HEK293 (cell line): ENCODE results near the gene LRRC46.
A peak's percentile ranks its signal among the peaks of the same experiment; 100 is the strongest.

Experiments used
- CTCF ChIA-PET: fragments of 350-600 bp; formaldehyde crosslinking; extraction: SDS; loops from one replicate; lab custom pipeline; 2021; ENCODE audit warnings: antibody characterized with exemption; lab: Yijun Ruan, JAX
- POLR2A ChIA-PET: fragments of 300-600 bp; formaldehyde crosslinking; extraction: SDS; loops from one replicate; lab custom pipeline; 2020; ENCODE audit warnings: antibody characterized with exemption, inconsistent platforms; lab: Yijun Ruan, JAX
- H3K27ac ChIP-seq: fragments of 200-500 bp; sonication (Bioruptor generic); 2 replicates; pipeline ENCODE4 v1.5.1; 2014; ENCODE audit warnings: low read depth, low read length, control low read depth, inconsistent platforms; ENCODE audit errors: extremely low read depth
- H3K36me3 ChIP-seq, 2 experiments: fragments of 200-500 bp in 1 of 2; sonication (Bioruptor generic) in 1 of 2; 1 replicate in 1 of 2; 2 replicates in 1 of 2; pipeline ENCODE4 v1.5.1; 2014 to 2017; ENCODE audit warnings: inconsistent platforms in 2 of 2, low read length in 2 of 2; ENCODE audit not compliant: control insufficient read depth in 2 of 2, insufficient read depth in 1 of 2
- H3K4me1 ChIP-seq: fragments of 200-500 bp; sonication (Bioruptor generic); 2 replicates; pipeline ENCODE4 v1.5.1; 2014; ENCODE audit warnings: mild to moderate bottlenecking, low read length, inconsistent platforms; ENCODE audit not compliant: control insufficient read depth, insufficient read depth
- H3K4me3 ChIP-seq: 2 replicates; pipeline ENCODE4 v1.5.1; 2011; ENCODE audit warnings: low read depth, mild to moderate bottlenecking, control low read depth, low read length, moderate library complexity
- H3K9me3 ChIP-seq: fragments of 200-500 bp; sonication (Bioruptor generic); 2 replicates; pipeline ENCODE4 v1.5.1; 2014; ENCODE audit warnings: low read depth, low read length, inconsistent platforms; ENCODE audit not compliant: control insufficient read depth, insufficient read depth
- BCL11A ChIP-seq: fragments of 450-650 bp; formaldehyde crosslinking; IDR thresholded peaks from 2 replicates; pipeline ENCODE4 v1.5.1; 2016; ENCODE audit warnings: low read depth, missing biosample characterization, missing genetic modification characterization
- REST ChIP-seq: fragments of 450-650 bp; formaldehyde crosslinking; IDR thresholded peaks from 2 replicates; pipeline ENCODE4 v1.5.1; 2016; ENCODE audit warnings: missing biosample characterization, missing genetic modification characterization
- TRIM28 ChIP-seq: IDR thresholded peaks from 2 replicates; pipeline ENCODE4 v1.6.1; 2011; ENCODE audit warnings: low read length, control low read depth, borderline replicate concordance
- ZBTB1 ChIP-seq: fragments of 450-650 bp; formaldehyde crosslinking; IDR thresholded peaks from 2 replicates; pipeline ENCODE4 v1.5.1; 2016; ENCODE audit warnings: missing biosample characterization, missing genetic modification characterization
- ZBTB11 ChIP-seq: fragments of 450-650 bp; formaldehyde crosslinking; conservative IDR thresholded peaks from 2 replicates; pipeline ENCODE4 v1.5.1; 2016; ENCODE audit warnings: low read depth, missing biosample characterization, missing genetic modification characterization
- ZBTB17 ChIP-seq: fragments of 450-650 bp; formaldehyde crosslinking; IDR thresholded peaks from 2 replicates; pipeline ENCODE4 v1.5.1; 2016; ENCODE audit warnings: missing biosample characterization, missing genetic modification characterization
- ZBTB7A ChIP-seq: fragments of 450-650 bp; formaldehyde crosslinking; IDR thresholded peaks from 2 replicates; pipeline ENCODE4 v1.5.1; 2016; ENCODE audit warnings: low read depth, missing biosample characterization, missing genetic modification characterization
- ZEB2 ChIP-seq: fragments of 450-650 bp; formaldehyde crosslinking; IDR thresholded peaks from 2 replicates; pipeline ENCODE4 v1.5.1; 2016; ENCODE audit warnings: missing biosample characterization, missing genetic modification characterization
- ZFP3 ChIP-seq: fragments of 450-650 bp; formaldehyde crosslinking; IDR thresholded peaks from 2 replicates; pipeline ENCODE4 v1.5.1; 2016; ENCODE audit warnings: low read depth, missing biosample characterization, missing genetic modification characterization
- ZNF146 ChIP-seq: fragments of 450-650 bp; formaldehyde crosslinking; IDR thresholded peaks from 2 replicates; pipeline ENCODE4 v1.5.1; 2016; ENCODE audit warnings: missing biosample characterization, missing genetic modification characterization
- ZNF223 ChIP-seq: fragments of 450-650 bp; formaldehyde crosslinking; IDR thresholded peaks from 2 replicates; pipeline ENCODE4 v1.5.1; 2016; ENCODE audit warnings: missing biosample characterization, missing genetic modification characterization
- ZNF341 ChIP-seq: fragments of 450-650 bp; formaldehyde crosslinking; IDR thresholded peaks from 2 replicates; pipeline ENCODE4; 2016; ENCODE audit warnings: low read depth, missing biosample characterization, missing genetic modification characterization
- ZNF391 ChIP-seq: fragments of 450-650 bp; formaldehyde crosslinking; IDR thresholded peaks from 2 replicates; pipeline ENCODE4 v1.5.1; 2016; ENCODE audit warnings: low read depth, missing biosample characterization, missing genetic modification characterization, borderline replicate concordance
- ZNF596 ChIP-seq: fragments of 450-650 bp; IDR thresholded peaks from 2 replicates; pipeline ENCODE4 v1.5.0; 2018; ENCODE audit warnings: missing biosample characterization, mild to moderate bottlenecking, missing genetic modification characterization, moderate library complexity
- ZNF785 ChIP-seq: fragments of 450-650 bp; formaldehyde crosslinking; IDR thresholded peaks from 2 replicates; pipeline ENCODE4 v1.5.1; 2016; ENCODE audit warnings: missing biosample characterization, missing genetic modification characterization
- ZXDB ChIP-seq: fragments of 450-650 bp; formaldehyde crosslinking; IDR thresholded peaks from 2 replicates; pipeline ENCODE4 v1.5.1; 2016; ENCODE audit warnings: missing biosample characterization, missing genetic modification characterization

Gene LRRC46

GRCh38 chr17:47797797-47798196 lies 33.7 kb upstream of the LRRC46 start:
- ChIA-PET POLR2A (no interaction called here), CTCF (interaction anchor here (1.0 kb wide), 1 partner anchor 20 kb away, joined by 3 read pairs; no protein-coding TSS in a partner anchor)
- no peaks in the 10 kb centered on the region for H3K36me3 ChIP-seq
- no peaks in the 10 kb centered on the region for H3K9me3 ChIP-seq
- H3K4me1 ChIP-seq = no peaks in the 10 kb centered on the region
- TF ChIP-seq REST = peak; percentile 93
- TF ChIP-seq ZEB2 (tag by site-specific recombination) = no peak
- H3K4me3 ChIP-seq = no peak overlapping the region
- H3K27ac ChIP-seq = no peak overlapping the region

- ChIA-PET POLR2A (interaction anchor here (1.3 kb wide), 1 partner anchor 31 kb away, joined by 3 read pairs; the partner anchor contains the start of genes LRRC46 and MRPL10), CTCF (interaction anchor here (1.0 to 1.6 kb wide), 4 partner anchors 9 to 113 kb away, joined by 4 to 6 read pairs (median 4); partner anchors contain the start of gene OSBPL7)
- Histone ChIP-seq H3K36me3 (no peaks in the 10 kb centered on the region), H3K27ac (no peak overlapping the region), H3K4me1 (no peaks in the 10 kb centered on the region), H3K4me3 (no peak overlapping the region), H3K9me3 (no peaks in the 10 kb centered on the region)
- TF ChIP-seq ZBTB7A (tag by site-specific recombination) = no peak
- no peak for TF ChIP-seq ZXDB (tag by site-specific recombination)
- no peak for TF ChIP-seq ZBTB11 (tag by site-specific recombination)
- no peak for TF ChIP-seq ZNF341 (tag by site-specific recombination)
- no peak for TF ChIP-seq ZNF785 (tag by site-specific recombination)
- TF ChIP-seq ZFP3 = no peak
- no peak for TF ChIP-seq ZNF596
- no peak for TF ChIP-seq ZNF146 (tag by site-specific recombination)
- no peak for TF ChIP-seq ZNF223 (tag by site-specific recombination)
- no peak for TF ChIP-seq ZBTB17
- no peak for TF ChIP-seq TRIM28
- TF ChIP-seq BCL11A (tag by site-specific recombination) = no peak
Measured at GRCh38 chr17:47800686-47801085, 30.8 kb upstream of the LRRC46 start.

- TF ChIP-seq ZBTB1 (tag by site-specific recombination) = no peak
- TF ChIP-seq ZNF391 (tag by site-specific recombination) = no peak
- TF ChIP-seq ZXDB (tag by site-specific recombination) = no peak
- ChIA-PET CTCF (interaction anchor here (0.6 to 2.2 kb wide), 21 partner anchors 8 to 571 kb away, joined by 3 to 7 read pairs (median 4); partner anchors contain the start of genes OSBPL7 and TBX21), POLR2A (interaction anchor here (0.5 to 1.3 kb wide), 3 partner anchors 24 to 118 kb away, joined by 3 to 4 read pairs (median 3); partner anchors contain the start of genes LRRC46 and MRPL10)
- Histone ChIP-seq H3K9me3 (no peaks in the 10 kb centered on the region), H3K4me1 (no peaks in the 10 kb centered on the region), H3K27ac (no peak overlapping the region), H3K4me3 (no peak overlapping the region), H3K36me3 (no peaks in the 10 kb centered on the region)
Measured at GRCh38 chr17:47801176-47801765, 30.2 kb upstream of the LRRC46 start.
